Tibial nerve (tissue), 3 donors: Measurements from ENCODE around the gene CLEC7A.

Source experiments
- POLR2A ChIP-seq, 2 donors: fragments of 450-650 bp; IDR thresholded peaks; one replicate each; pipeline ENCODE4 v1.6.1; 2017; ENCODE audit warnings: antibody characterized with exemption in 2 of 2, mild to moderate bottlenecking in 2 of 2, moderate library complexity in 2 of 2
- TF ChIP-seq, protein P1 (sequence below), 5 experiments: fragments of 200-600 bp in 3 of 5; fragments of 450-650 bp in 2 of 5; sonication (generic) in 3 of 5; IDR thresholded peaks; one replicate each; pipeline ENCODE4 v1.5.1; 2016 to 2019; ENCODE audit warnings: antibody characterized with exemption in 5 of 5, mild to moderate bottlenecking in 3 of 5, moderate library complexity in 2 of 5

DNA sequence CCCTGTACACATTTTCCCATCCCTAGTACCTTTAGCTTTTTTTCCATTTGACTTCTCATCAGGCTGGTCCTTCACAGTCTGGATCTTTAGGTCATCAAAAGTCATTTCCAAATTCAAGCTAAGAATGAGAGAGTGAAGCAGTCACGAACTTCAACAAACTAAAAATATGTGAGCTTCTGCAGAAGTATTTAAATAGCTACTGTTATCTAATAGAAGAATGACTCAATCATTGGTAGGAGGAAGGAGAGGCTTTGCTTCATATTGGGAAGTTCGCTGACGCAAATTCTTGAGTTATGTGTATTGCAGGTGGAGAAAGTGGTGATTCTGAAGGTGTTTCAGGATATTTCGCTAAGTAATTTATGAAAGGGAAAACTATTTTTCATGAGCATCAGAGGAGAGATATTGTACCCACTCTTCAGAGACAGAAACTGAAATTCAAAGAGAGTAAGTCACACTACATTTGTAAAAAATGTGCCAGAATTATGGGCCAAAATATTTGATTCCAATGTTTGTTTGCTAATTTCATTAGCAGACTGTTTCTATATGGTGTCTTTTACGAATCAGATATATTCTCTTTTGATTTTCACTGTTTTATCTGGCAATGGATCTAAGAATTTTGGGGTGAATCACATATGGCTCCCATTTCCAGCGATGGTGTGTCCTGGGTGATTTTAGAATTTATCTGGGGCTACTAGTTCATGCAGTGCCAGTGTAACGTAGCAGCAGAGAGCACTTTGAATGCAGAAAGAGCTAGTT is 42.2 kb upstream of the CLEC7A start, which contains the start of gene OLR1:
- TF ChIP-seq POLR2A (IDR thresholded peaks at IDR 0.05) = no peak
- TF ChIP-seq, protein P1, sequence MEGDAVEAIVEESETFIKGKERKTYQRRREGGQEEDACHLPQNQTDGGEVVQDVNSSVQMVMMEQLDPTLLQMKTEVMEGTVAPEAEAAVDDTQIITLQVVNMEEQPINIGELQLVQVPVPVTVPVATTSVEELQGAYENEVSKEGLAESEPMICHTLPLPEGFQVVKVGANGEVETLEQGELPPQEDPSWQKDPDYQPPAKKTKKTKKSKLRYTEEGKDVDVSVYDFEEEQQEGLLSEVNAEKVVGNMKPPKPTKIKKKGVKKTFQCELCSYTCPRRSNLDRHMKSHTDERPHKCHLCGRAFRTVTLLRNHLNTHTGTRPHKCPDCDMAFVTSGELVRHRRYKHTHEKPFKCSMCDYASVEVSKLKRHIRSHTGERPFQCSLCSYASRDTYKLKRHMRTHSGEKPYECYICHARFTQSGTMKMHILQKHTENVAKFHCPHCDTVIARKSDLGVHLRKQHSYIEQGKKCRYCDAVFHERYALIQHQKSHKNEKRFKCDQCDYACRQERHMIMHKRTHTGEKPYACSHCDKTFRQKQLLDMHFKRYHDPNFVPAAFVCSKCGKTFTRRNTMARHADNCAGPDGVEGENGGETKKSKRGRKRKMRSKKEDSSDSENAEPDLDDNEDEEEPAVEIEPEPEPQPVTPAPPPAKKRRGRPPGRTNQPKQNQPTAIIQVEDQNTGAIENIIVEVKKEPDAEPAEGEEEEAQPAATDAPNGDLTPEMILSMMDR (IDR thresholded peaks at IDR 0.05) = no peak
